Islet precursor cell (in vitro differentiated cells): ENCODE results near the gene CRTAP.
"Not testable (repeated sequence)": the region's sequence is repeated elsewhere in the genome, so short reads cannot be mapped to it uniquely, and the experiment has no call there.

Experiments used
- DNase-seq: peaks from one replicate; pipeline ENCODE4 v3.0.0-alpha.2; 2018

The CRTAP gene

GRCh38 chr3:33100229-33100628 lies 13.6 kb upstream of the CRTAP start:
- DNase-seq = no peak

GRCh38 chr3:33103034-33103433 lies 10.8 kb upstream of the CRTAP start:
- no peak for DNase-seq

- DNase-seq = no peak
Measured at GRCh38 chr3:33103480-33103879, 10.3 kb upstream of the CRTAP start.

GRCh38 chr3:33104803-33105202 lies 9.0 kb upstream of the CRTAP start:
- DNase-seq = no peak

GRCh38 chr3:33105341-33105948 lies 8.4 kb upstream of the CRTAP start:
- no peak for DNase-seq

GRCh38 chr3:33106854-33107253 lies 7.0 kb upstream of the CRTAP start:
- not testable (repeated sequence) for DNase-seq

- DNase-seq = no peak
Measured at GRCh38 chr3:33111581-33111980, 2.2 kb upstream of the CRTAP start.

- DNase-seq = no peak
Measured at GRCh38 chr3:33114622-33115023, 809 bp downstream of the CRTAP start.

GRCh38 chr3:33115024-33115768 lies 1.4 kb downstream of the CRTAP start:
- DNase-seq = peak; percentile 92

- no peak for DNase-seq
Measured at GRCh38 chr3:33117461-33117860, 3.6 kb downstream of the CRTAP start.

GRCh38 chr3:33119891-33120290 lies 6.1 kb downstream of the CRTAP start:
- DNase-seq = no peak

GRCh38 chr3:33122991-33123390 lies 9.2 kb downstream of the CRTAP start:
- DNase-seq = no peak

GRCh38 chr3:33124638-33125037 lies 10.8 kb downstream of the CRTAP start:
- no peak for DNase-seq

GRCh38 chr3:33125840-33126239 lies 12.0 kb downstream of the CRTAP start:
- no peak for DNase-seq

GRCh38 chr3:33128706-33129105 lies 14.9 kb downstream of the CRTAP start:
- DNase-seq = no peak

- DNase-seq = no peak
Measured at GRCh38 chr3:33130144-33130543, 16.3 kb downstream of the CRTAP start.

GRCh38 chr3:33131331-33132018 lies 17.7 kb downstream of the CRTAP start:
- peak; percentile 79 for DNase-seq

GRCh38 chr3:33132019-33132360 lies 18.2 kb downstream of the CRTAP start:
- DNase-seq = no peak

GRCh38 chr3:33134026-33134625 lies 20.3 kb downstream of the CRTAP start:
- DNase-seq = no peak

- no peak for DNase-seq
Measured at GRCh38 chr3:33137691-33138090, 23.9 kb downstream of the CRTAP start.

- not testable (repeated sequence) for DNase-seq
Measured at GRCh38 chr3:33139006-33139623, 25.3 kb downstream of the CRTAP start.

GRCh38 chr3:33139996-33140395 lies 26.2 kb downstream of the CRTAP start:
- no peak for DNase-seq

- no peak for DNase-seq
Measured at GRCh38 chr3:33141006-33141405, 27.2 kb downstream of the CRTAP start.
